SK-N-SH treated with all-trans-retinoic acid at 6 μM for 48 hours (cell line): Measurements from ENCODE around the gene EFCAB12.

ENCODE experiments used
- PATZ1 ChIP-seq: fragments of 250-450 bp; sonication (Bioruptor Pico); IDR thresholded peaks from 2 replicates; pipeline ENCODE4 v1.8.0; 2020; ENCODE audit warnings: mild to moderate bottlenecking, moderate library complexity, borderline replicate concordance
- ZNF8 ChIP-seq: fragments of 450-650 bp; formaldehyde crosslinking; IDR thresholded peaks from 2 replicates; pipeline ENCODE4 v1.5.0; 2020; ENCODE audit warnings: mild to moderate bottlenecking, moderate library complexity

GRCh38 chr3:129461461-129462146 lies 33.2 kb upstream of the EFCAB12 start:
- TF ChIP-seq PATZ1 (CRISPR knock-in tag) (no peak), ZNF8 (CRISPR knock-in tag) (no peak)
